IMR-90 (cell line): Measurements from ENCODE around the gene EFCAB10. TPM values are rescaled to one million over a fixed set of nuclear protein-coding genes. Genes with fewer than 3 reads are reported as not detected.

ENCODE experiments used
- ATAC-seq: fragments of 200-7000 bp; cut with Tn5 transposase; 2 replicates; pipeline ENCODE4 v1.9.1; 2020; ENCODE audit warnings: low read depth, mild to moderate bottlenecking, moderate library complexity
- BruUV-seq: library from RNA; stranded (reverse); fragments of 400-500 nt; replicated peaks from 2 replicates; lab custom pipeline; 2021; lab: Mats Ljungman, UMichigan
- CTCF ChIA-PET: fragments of 300-600 bp; formaldehyde crosslinking; extraction: SDS; loops from one replicate; lab custom pipeline; 2021; ENCODE audit warnings: antibody characterized with exemption; lab: Yijun Ruan, JAX
- POLR2A ChIA-PET: fragments of 300-600 bp; sonication (Branson Sonifier 250); formaldehyde crosslinking; loops from one replicate; lab custom pipeline; 2022; ENCODE audit warnings: antibody characterized with exemption; ENCODE audit not compliant: unreplicated experiment; lab: Charles Lee
- DNase-seq: peaks from one replicate; pipeline ENCODE4 v3.0.0; 2013
- H2AFZ ChIP-seq: replicated peaks from 2 replicates; pipeline ENCODE3; 2013; ENCODE audit warnings: low read length, mild to moderate bottlenecking; ENCODE audit not compliant: poor library complexity
- H2AK5ac ChIP-seq: 2 replicates; pipeline ENCODE4 v1.6.1; 2013; ENCODE audit warnings: low read depth, low read length, inconsistent platforms
- H2AK9ac ChIP-seq: replicated peaks from 2 replicates; pipeline ENCODE3; 2013; ENCODE audit warnings: mild to moderate bottlenecking, low read depth, low read length, moderate library complexity; ENCODE audit not compliant: poor library complexity
- H2BK120ac ChIP-seq: 2 replicates; pipeline ENCODE4 v1.6.1; 2013; ENCODE audit warnings: low read depth, low read length, inconsistent platforms
- H2BK15ac ChIP-seq: 3 replicates; pipeline ENCODE4 v1.6.1; 2013; ENCODE audit warnings: low read depth, low read length, inconsistent platforms
- H2BK20ac ChIP-seq: 2 replicates; pipeline ENCODE4 v1.6.1; 2013; ENCODE audit warnings: low read depth, mild to moderate bottlenecking, inconsistent platforms, low read length, moderate library complexity
- H2BK5ac ChIP-seq: 2 replicates; pipeline ENCODE4 v1.6.1; 2013; ENCODE audit warnings: mild to moderate bottlenecking, low read depth, low read length, inconsistent platforms; ENCODE audit not compliant: poor library complexity, severe bottlenecking
- H3K14ac ChIP-seq: replicated peaks from 2 replicates; pipeline ENCODE4 v1.6.1; 2013; ENCODE audit warnings: low read depth, low read length, inconsistent platforms
- H3K18ac ChIP-seq: 2 replicates; pipeline ENCODE4 v1.6.1; 2013; ENCODE audit warnings: low read depth, low read length, control low read depth
- H3K23ac ChIP-seq: 2 replicates; pipeline ENCODE4 v1.6.1; 2013; ENCODE audit warnings: low read depth, low read length, inconsistent platforms
- H3K27ac ChIP-seq: 2 replicates; pipeline ENCODE4 v1.5.1; 2013; ENCODE audit warnings: mild to moderate bottlenecking, control low read depth, low read length; ENCODE audit not compliant: insufficient read depth
- H3K27me3 ChIP-seq: 2 replicates; pipeline ENCODE4 v1.6.1; 2013; ENCODE audit warnings: low read length; ENCODE audit not compliant: control insufficient read depth, insufficient read depth
- H3K36me3 ChIP-seq: 2 replicates; pipeline ENCODE4 v1.6.1; 2013; ENCODE audit warnings: low read length, mixed read lengths; ENCODE audit not compliant: control insufficient read depth, insufficient read depth
- H3K4ac ChIP-seq: 2 replicates; pipeline ENCODE4 v1.6.1; 2013; ENCODE audit warnings: low read depth, low read length, inconsistent platforms
- H3K4me1 ChIP-seq: 2 replicates; pipeline ENCODE4 v1.6.1; 2013; ENCODE audit warnings: low read length, mixed read lengths; ENCODE audit not compliant: control insufficient read depth, insufficient read depth
- H3K4me2 ChIP-seq: 2 replicates; pipeline ENCODE4 v1.6.1; 2013; ENCODE audit warnings: low read depth, mild to moderate bottlenecking, control low read depth, low read length, moderate library complexity
- H3K4me3 ChIP-seq: 2 replicates; pipeline ENCODE4 v1.5.1; 2013; ENCODE audit warnings: low read depth, mild to moderate bottlenecking, control low read depth, low read length, moderate library complexity; ENCODE audit not compliant: insufficient read depth
- H3K56ac ChIP-seq: 2 replicates; pipeline ENCODE4 v1.6.1; 2013; ENCODE audit warnings: low read length, inconsistent platforms; ENCODE audit not compliant: insufficient read depth; ENCODE audit errors: extremely low read depth
- H3K79me1 ChIP-seq, 2 experiments: 2 replicates each; pipeline ENCODE4 v1.6.1; 2013; ENCODE audit warnings: low read length in 2 of 2, inconsistent platforms in 1 of 2, low read depth in 1 of 2
- H3K9ac ChIP-seq: 2 replicates; pipeline ENCODE4 v1.6.1; 2013; ENCODE audit warnings: low read depth, low read length, control low read depth
- H3K9me1 ChIP-seq: 2 replicates; pipeline ENCODE4 v1.6.1; 2013; ENCODE audit warnings: low read length, inconsistent platforms; ENCODE audit not compliant: insufficient read depth
- H3K9me3 ChIP-seq: 2 replicates; pipeline ENCODE4 v1.6.1; 2013; ENCODE audit warnings: low read length; ENCODE audit not compliant: control insufficient read depth, insufficient read depth
- H4K20me1 ChIP-seq: 2 replicates; pipeline ENCODE4 v1.6.1; 2013; ENCODE audit warnings: low read length, inconsistent platforms; ENCODE audit not compliant: insufficient read depth
- H4K5ac ChIP-seq: 2 replicates; pipeline ENCODE4 v1.6.1; 2013; ENCODE audit warnings: mild to moderate bottlenecking, low read depth, low read length, control low read depth
- H4K8ac ChIP-seq, 2 experiments: 2 replicates each; pipeline ENCODE4 v1.6.1; 2013; ENCODE audit warnings: low read depth in 2 of 2, low read length in 2 of 2, control low read depth in 1 of 2, inconsistent platforms in 1 of 2
- H4K91ac ChIP-seq: 2 replicates; pipeline ENCODE4 v1.6.1; 2013; ENCODE audit warnings: low read depth, low read length, inconsistent platforms; ENCODE audit not compliant: insufficient read depth
- BHLHE40 ChIP-seq: fragments of 150-350 bp; IDR thresholded peaks from 2 replicates; pipeline ENCODE4 v1.6.1; 2016; ENCODE audit warnings: mild to moderate bottlenecking, low read depth, low read length
- CTCF ChIP-seq: conservative IDR thresholded peaks from 2 replicates; pipeline ENCODE4 v1.5.1; 2012; ENCODE audit warnings: mild to moderate bottlenecking, low read depth, low read length, improper control_type of control experiment
- ELK1 ChIP-seq: fragments of 150-350 bp; IDR thresholded peaks from 2 replicates; pipeline ENCODE4 v1.6.1; 2016; ENCODE audit warnings: low read depth, mild to moderate bottlenecking, low read length, moderate library complexity, borderline replicate concordance
- MAFK ChIP-seq: IDR thresholded peaks from 2 replicates; pipeline ENCODE4 v1.6.1; 2012; ENCODE audit warnings: low read depth, low read length, improper control_type of control experiment
- MXI1 ChIP-seq: IDR thresholded peaks from 2 replicates; pipeline ENCODE4 v1.6.1; 2012; ENCODE audit warnings: low read depth, mild to moderate bottlenecking, low read length, moderate library complexity, borderline replicate concordance
- NFE2L2 ChIP-seq: fragments of 150-350 bp; IDR thresholded peaks from 2 replicates; pipeline ENCODE4 v1.6.1; 2016; ENCODE audit warnings: low read depth, mild to moderate bottlenecking, low read length
- RCOR1 ChIP-seq: IDR thresholded peaks from 2 replicates; pipeline ENCODE4 v1.6.1; 2012; ENCODE audit warnings: mild to moderate bottlenecking, low read length, improper control_type of control experiment; ENCODE audit not compliant: insufficient replicate concordance
- WGBS, 2 experiments: methylation state at CpG; one replicate each; pipeline versions ENCODE4 v1.1.5 to v1.1.7; 2013; ENCODE audit warnings: missing lambda C conversion rate in 2 of 2; ENCODE audit not compliant: insufficient read length in 1 of 2; ENCODE audit errors: extremely low coverage in 2 of 2; 5-methylcytosine and 5-hydroxymethylcytosine counted together
- dilution Hi-C: fragments of 300-500 bp; cut with HindIII; formaldehyde crosslinking; loops from one replicate; pipeline ENCODE4 v1.14.3; 2018; ENCODE audit warnings: low sequenced_read_pairs; ENCODE audit not compliant: unreplicated experiment
- in situ Hi-C: fragments of 300-500 bp; cut with MboI; formaldehyde crosslinking; loops from 3 replicates; pipeline ENCODE4 v1.14.3; 2019; ENCODE audit warnings: low sequenced_read_pairs, inconsistent platforms, mixed read lengths
- intact Hi-C: fragments of 100-400 bp; cut with micrococcal nuclease; formaldehyde crosslinking; loops from 2 replicates; pipeline ENCODE4 v1.10.0; 2022
- polyA plus RNA-seq, 3 experiments: library from polyadenylated mRNA; depleted of rRNA; stranded (reverse); fragments of >200 nt; gene quantifications; 2 replicates each; pipeline ENCODE4 v1.2.3, GENCODE V29; 2012; ENCODE audit warnings: low replicate concordance in 1 of 3
- total RNA-seq: library from RNA; depleted of rRNA; stranded (reverse); fragments of >200 nt; gene quantifications from 2 replicates; pipeline ENCODE4 v1.2.3, GENCODE V29; 2012

The EFCAB10 gene
- total and polyA plus RNA-seq, 2 of the 4 experiments (the other 2 are of a cell fraction): not detected

GRCh38 chr7:105600720-105601550, 19.6 kb upstream of the EFCAB10 start:
- Histone ChIP-seq H3K18ac (no peak overlapping the region), H3K9ac (no peak overlapping the region), H3K14ac (no peak overlapping the region; the same call in 1 of the 2 replicates), H2AK9ac (no peak overlapping the region), H3K9me3 (no peaks in the 10 kb centered on the region), H2BK15ac (no peak overlapping the region), H2BK5ac (no peak overlapping the region), H3K4me2 (no peak overlapping the region), H2BK120ac (no peak overlapping the region), H4K91ac (no peak overlapping the region), H2AK5ac (no peak overlapping the region), H3K23ac (no peak overlapping the region), H3K4ac (no peak overlapping the region), H3K36me3 (no peaks in the 10 kb centered on the region), H2BK20ac (no peak overlapping the region), H3K27me3 (peaks cover 4% of the 10 kb centered on the region; the same call in 1 of the 2 replicates), H3K79me1 (no peaks in the 10 kb centered on the region), H4K5ac (no peak overlapping the region), H3K56ac (no peak overlapping the region), H3K4me3 (no peak overlapping the region), H2AFZ (peak overlapping the region; percentile 33), H3K9me1 (no peaks in the 10 kb centered on the region), H4K8ac (no peak overlapping the region), H3K4me1 (peaks cover 2% of the 10 kb centered on the region; the same call in 1 of the 2 replicates), H3K27ac (no peak overlapping the region), H4K20me1 (no peaks in the 10 kb centered on the region)
- BruUV-seq: no TSS peak
- ChIA-PET POLR2A (no interaction called here), CTCF (no interaction called here)
- in situ Hi-C loops (no loop called here), intact Hi-C loops (no loop called here), dilution Hi-C loops (no loop called here)
- ATAC-seq (peak; percentile 13; the same call in 1 of the 2 replicates), DNase-seq (no peak)
- no peak for TF ChIP-seq MXI1
- TF ChIP-seq MAFK: no peak
- TF ChIP-seq BHLHE40: no peak
- no peak for TF ChIP-seq RCOR1
- TF ChIP-seq CTCF: no peak
- TF ChIP-seq NFE2L2: no peak
- no peak for TF ChIP-seq ELK1
- no CpG with 5 or more reads among the region's 14 CpGs for WGBS, 2 experiments
